Chondrocyte (in vitro differentiated cells): ENCODE data around the gene TRAF3IP3. TPM values are rescaled to one million over a fixed set of nuclear protein-coding genes. Genes with fewer than 3 reads are reported as not detected.

ENCODE experiments used
- DNase-seq: peaks from one replicate; pipeline ENCODE4 v3.0.0; 2021; ENCODE audit warnings: mixed read lengths, low spot score
- H3K27ac Mint-ChIP-seq: one replicate; pipeline ENCODE4 v1.8.0; 2021; ENCODE audit warnings: mild to moderate bottlenecking, moderate library complexity, mixed read lengths; ENCODE audit not compliant: unreplicated experiment
- H3K27me3 Mint-ChIP-seq: 2 replicates; pipeline ENCODE4 v1.8.0; 2021; ENCODE audit warnings: low read depth, mixed read lengths
- H3K36me3 Mint-ChIP-seq: 2 replicates; pipeline ENCODE4 v1.8.0; 2021; ENCODE audit warnings: low read depth, mixed read lengths
- H3K4me1 Mint-ChIP-seq: 2 replicates; pipeline ENCODE4 v1.8.0; 2021; ENCODE audit warnings: low read depth, mild to moderate bottlenecking, mixed read lengths
- H3K4me3 Mint-ChIP-seq: one replicate; pipeline ENCODE4 v1.8.0; 2021; ENCODE audit warnings: mild to moderate bottlenecking, moderate library complexity, mixed read lengths; ENCODE audit not compliant: unreplicated experiment
- H3K9me3 Mint-ChIP-seq: 2 replicates; pipeline ENCODE4 v1.8.0; 2021; ENCODE audit warnings: low read depth, mixed read lengths
- total RNA-seq: library from RNA; stranded (reverse); gene quantifications from 3 replicates; pipeline ENCODE4 v1.2.1, GENCODE V29; 2021
- TF ChIP-seq, protein P1 (sequence below): fragments of 200-600 bp; sonication (generic); IDR thresholded peaks from 2 replicates; pipeline ENCODE4 v1.5.0; 2021; ENCODE audit warnings: antibody characterized with exemption, mild to moderate bottlenecking, moderate library complexity

The TRAF3IP3 gene
- total RNA-seq, 1 donor from 2014 or later, result not detected

DNA sequence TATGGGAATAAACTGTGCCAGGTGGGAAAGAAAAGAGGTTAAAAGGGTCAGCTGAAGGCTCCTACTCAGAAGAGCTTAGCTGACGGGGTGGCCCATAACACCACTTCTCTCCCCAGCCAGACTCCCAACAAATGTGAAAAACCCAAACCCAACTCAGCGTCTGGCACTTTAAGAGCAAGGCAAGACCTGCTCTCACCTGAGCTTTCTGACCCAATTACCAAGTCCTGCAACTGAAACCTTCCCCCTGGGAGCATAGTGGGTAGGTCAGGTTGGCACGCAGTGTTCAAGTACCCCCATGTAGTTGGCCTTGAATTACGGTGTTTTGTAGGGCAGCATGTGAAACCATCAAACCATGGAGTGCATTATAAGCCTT lies 46.9 kb downstream of the TRAF3IP3 start:
- TF ChIP-seq, protein P1, sequence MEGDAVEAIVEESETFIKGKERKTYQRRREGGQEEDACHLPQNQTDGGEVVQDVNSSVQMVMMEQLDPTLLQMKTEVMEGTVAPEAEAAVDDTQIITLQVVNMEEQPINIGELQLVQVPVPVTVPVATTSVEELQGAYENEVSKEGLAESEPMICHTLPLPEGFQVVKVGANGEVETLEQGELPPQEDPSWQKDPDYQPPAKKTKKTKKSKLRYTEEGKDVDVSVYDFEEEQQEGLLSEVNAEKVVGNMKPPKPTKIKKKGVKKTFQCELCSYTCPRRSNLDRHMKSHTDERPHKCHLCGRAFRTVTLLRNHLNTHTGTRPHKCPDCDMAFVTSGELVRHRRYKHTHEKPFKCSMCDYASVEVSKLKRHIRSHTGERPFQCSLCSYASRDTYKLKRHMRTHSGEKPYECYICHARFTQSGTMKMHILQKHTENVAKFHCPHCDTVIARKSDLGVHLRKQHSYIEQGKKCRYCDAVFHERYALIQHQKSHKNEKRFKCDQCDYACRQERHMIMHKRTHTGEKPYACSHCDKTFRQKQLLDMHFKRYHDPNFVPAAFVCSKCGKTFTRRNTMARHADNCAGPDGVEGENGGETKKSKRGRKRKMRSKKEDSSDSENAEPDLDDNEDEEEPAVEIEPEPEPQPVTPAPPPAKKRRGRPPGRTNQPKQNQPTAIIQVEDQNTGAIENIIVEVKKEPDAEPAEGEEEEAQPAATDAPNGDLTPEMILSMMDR, result no peak
- H3K4me1 Mint-ChIP-seq, result peaks cover 21% of the 10 kb centered on the region
- no peaks in the 10 kb centered on the region for H3K9me3 Mint-ChIP-seq
- no peak overlapping the region for H3K4me3 Mint-ChIP-seq
- H3K36me3 Mint-ChIP-seq, result no peaks in the 10 kb centered on the region
- H3K27ac Mint-ChIP-seq, result no peak overlapping the region
- H3K27me3 Mint-ChIP-seq, result peaks cover 38% of the 10 kb centered on the region
- no peak for DNase-seq

DNA sequence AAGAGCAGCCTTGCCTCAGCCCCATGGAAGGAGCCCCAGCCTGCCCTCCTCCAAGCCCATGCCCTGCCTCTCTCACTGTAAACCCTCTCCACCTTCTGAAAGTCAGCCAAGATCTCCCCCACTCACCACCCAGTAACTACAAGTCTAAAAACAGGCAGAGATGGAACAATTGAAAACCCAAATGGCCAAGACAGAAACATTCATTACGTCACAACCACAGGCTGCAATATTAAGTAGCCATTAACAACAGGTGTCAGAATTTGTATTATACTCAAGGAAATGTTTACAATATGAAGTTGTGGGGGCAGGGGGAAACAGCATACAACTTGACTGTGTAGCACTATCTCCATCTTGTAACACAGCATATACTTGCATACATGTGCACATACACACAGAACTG lies 47.7 kb downstream of the TRAF3IP3 start:
- Mint-ChIP-seq H3K27ac (no peak overlapping the region), H3K4me1 (peaks cover 30% of the 10 kb centered on the region), H3K4me3 (no peak overlapping the region), H3K9me3 (no peaks in the 10 kb centered on the region), H3K27me3 (peaks cover 32% of the 10 kb centered on the region), H3K36me3 (no peaks in the 10 kb centered on the region)
- no peak for DNase-seq
- TF ChIP-seq, protein P1, result no peak

DNA sequence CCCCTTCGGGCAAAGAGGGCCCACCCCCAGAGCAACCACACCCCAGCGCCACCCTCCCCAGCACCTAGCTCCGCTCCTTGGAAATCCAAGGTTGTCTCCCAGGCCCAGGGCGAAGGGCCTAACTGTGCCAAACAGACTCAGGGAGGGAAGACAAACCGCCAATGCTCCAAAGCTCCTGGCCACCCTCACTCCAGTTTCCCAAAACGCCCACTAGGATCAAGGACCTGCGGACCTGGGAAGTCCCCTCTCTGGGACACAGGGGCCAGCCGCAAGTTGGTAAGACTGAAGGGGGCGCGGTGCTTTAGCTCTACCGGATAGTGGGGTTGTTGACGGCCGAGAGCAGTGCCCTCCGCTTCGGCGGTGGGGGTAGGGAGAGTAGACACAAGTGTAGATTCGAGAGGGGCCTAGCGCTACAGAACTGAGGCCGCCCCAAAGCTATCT lies 49.5 kb downstream of the TRAF3IP3 start:
- H3K27me3 Mint-ChIP-seq, result peaks cover 26% of the 10 kb centered on the region
- TF ChIP-seq, protein P1, result no peak
- H3K36me3 Mint-ChIP-seq, result no peaks in the 10 kb centered on the region
- H3K4me1 Mint-ChIP-seq, result peaks cover 30% of the 10 kb centered on the region
- no peaks in the 10 kb centered on the region for H3K9me3 Mint-ChIP-seq
- H3K4me3 Mint-ChIP-seq, result peak overlapping the region; percentile 68
- DNase-seq, result no peak
- H3K27ac Mint-ChIP-seq, result no peak overlapping the region

DNA sequence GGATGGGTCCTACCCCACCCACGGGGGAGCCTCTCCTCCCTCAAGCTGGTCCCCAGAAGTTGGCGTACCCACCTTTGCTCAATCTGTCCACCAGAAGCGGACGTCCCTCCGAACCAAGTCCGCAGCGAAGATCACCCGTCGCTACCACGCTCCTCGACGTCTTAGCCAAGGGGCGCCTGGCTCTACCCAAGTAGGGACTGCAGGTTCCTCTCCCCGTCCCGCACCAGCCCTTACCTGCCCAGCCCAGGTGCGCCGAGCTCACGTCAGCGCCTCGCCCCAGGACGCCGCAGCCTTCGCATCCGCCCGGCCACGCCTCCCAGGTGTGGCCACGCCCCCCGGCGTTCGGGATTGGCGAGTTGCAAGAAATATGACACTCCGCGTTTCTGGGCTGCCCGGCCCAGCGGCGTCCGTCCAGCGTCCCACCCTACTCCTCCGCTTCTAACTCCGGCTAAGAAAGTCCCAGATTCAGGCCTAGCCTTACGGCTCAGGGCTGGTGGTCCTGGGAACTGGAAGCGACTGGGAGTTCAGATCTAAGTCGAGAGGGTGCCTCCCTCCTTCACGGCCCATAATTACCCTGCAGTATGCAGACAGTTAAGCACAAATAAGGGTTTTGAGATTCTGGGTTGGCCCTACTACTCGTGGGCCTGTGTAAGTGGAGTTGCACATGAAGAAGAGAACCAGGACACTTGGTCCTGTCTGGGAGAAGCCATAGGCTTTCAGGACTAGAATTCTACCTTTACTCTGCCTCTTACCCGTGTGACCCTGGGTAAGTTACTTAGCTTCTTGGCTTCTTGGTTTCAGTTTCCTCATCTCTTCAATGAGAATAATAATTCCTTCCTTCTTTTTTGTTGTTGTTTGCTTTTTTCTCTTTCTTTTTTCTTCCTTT lies 50.3 kb downstream of the TRAF3IP3 start, which contains the start of gene IRF6:
IRF6 (minus strand) TSS at position 268 of the 886 bp plus-strand sequence. CDS start 4,729 bp downstream, outside the sequence.
- peaks cover 23% of the 10 kb centered on the region for H3K27me3 Mint-ChIP-seq
- peak within 1 kb of the TSS; percentile 68 for H3K4me3 Mint-ChIP-seq
- TF ChIP-seq, protein P1, result no peak
- no peak for DNase-seq
- peaks cover 30% of the 10 kb centered on the region for H3K4me1 Mint-ChIP-seq
- no peaks in the 10 kb centered on the region for H3K9me3 Mint-ChIP-seq
- H3K36me3 Mint-ChIP-seq, result no peaks in the 10 kb centered on the region
- peak within 1 kb of the TSS; percentile 71 for H3K27ac Mint-ChIP-seq

DNA sequence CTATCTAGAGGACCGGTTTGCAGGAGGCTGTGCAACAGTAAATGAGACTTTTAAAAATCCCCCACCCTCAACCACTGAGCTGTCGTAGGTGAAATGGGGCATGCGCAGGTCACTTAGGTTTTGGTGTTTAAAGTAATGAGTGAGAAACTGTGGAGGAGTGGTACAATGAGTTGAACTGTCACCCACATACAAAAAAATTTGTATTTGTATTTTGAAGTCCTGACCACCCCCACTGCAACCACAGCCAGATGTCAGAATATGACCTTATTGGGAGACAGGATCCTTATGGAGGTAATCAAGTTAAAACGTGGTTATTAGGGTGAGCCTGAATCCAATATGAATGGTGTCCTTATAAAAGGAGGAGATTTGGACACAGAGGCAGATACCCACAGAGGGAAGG lies 51.7 kb downstream of the TRAF3IP3 start:
- peaks cover 17% of the 10 kb centered on the region for H3K27me3 Mint-ChIP-seq
- peak overlapping the region; percentile 8 for H3K27ac Mint-ChIP-seq
- no peak overlapping the region for H3K4me3 Mint-ChIP-seq
- H3K4me1 Mint-ChIP-seq, result peaks cover 24% of the 10 kb centered on the region
- no peaks in the 10 kb centered on the region for H3K9me3 Mint-ChIP-seq
- DNase-seq, result no peak
- no peaks in the 10 kb centered on the region for H3K36me3 Mint-ChIP-seq
- TF ChIP-seq, protein P1, result no peak
